Fibroblast of the aortic adventitia (primary cell): ENCODE data around the gene RAD9A. TPM values are rescaled to one million over a fixed set of nuclear protein-coding genes. Genes with fewer than 3 reads are reported as not detected.
"Not testable (repeated sequence)": the region's sequence is repeated elsewhere in the genome, so short reads cannot be mapped to it uniquely, and the experiment has no call there.

Source experiments
- DNase-seq: peaks from one replicate; pipeline ENCODE4 v3.0.0-alpha.2; 2010; ENCODE audit warnings: low read depth
- H3K4me3 ChIP-seq: 2 replicates; pipeline ENCODE4 v1.5.1; 2011; ENCODE audit warnings: low read depth, mild to moderate bottlenecking, control low read depth, low read length, moderate library complexity
- CTCF ChIP-seq: IDR thresholded peaks from 2 replicates; pipeline ENCODE4 v1.5.1; 2011; ENCODE audit warnings: mild to moderate bottlenecking, low read length, control low read depth, inconsistent platforms; ENCODE audit not compliant: insufficient read depth
- total RNA-seq: library from RNA; depleted of rRNA; stranded (reverse); fragments of >200 nt; gene quantifications from 2 replicates; pipeline ENCODE4 v1.2.3, GENCODE V29; 2012; ENCODE audit warnings: low replicate concordance

The RAD9A gene
- total RNA-seq, 1 donor: 4.7 TPM

- H3K4me3 ChIP-seq: no peak overlapping the region
- no peak for DNase-seq
- TF ChIP-seq CTCF: no peak
Measured at GRCh38 chr11:67423891-67424613, 32.3 kb downstream of the RAD9A start.

- not testable (repeated sequence) for DNase-seq
- peak overlapping the region; percentile 95 for H3K4me3 ChIP-seq
Measured at GRCh38 chr11:67427364-67427859, 35.6 kb downstream of the RAD9A start.

- no peak for TF ChIP-seq CTCF
- DNase-seq: peak; percentile 97
- H3K4me3 ChIP-seq: peak within 1 kb of the TSS; percentile 95
Measured at GRCh38 chr11:67428052-67429001, 36.5 kb downstream of the RAD9A start, which contains the start of gene RPS6KB2. Gene RPS6KB2, plus strand, starts transcription at chr11:67428494. Its CDS starts 52 bp downstream, at chr11:67428546.

DNA sequence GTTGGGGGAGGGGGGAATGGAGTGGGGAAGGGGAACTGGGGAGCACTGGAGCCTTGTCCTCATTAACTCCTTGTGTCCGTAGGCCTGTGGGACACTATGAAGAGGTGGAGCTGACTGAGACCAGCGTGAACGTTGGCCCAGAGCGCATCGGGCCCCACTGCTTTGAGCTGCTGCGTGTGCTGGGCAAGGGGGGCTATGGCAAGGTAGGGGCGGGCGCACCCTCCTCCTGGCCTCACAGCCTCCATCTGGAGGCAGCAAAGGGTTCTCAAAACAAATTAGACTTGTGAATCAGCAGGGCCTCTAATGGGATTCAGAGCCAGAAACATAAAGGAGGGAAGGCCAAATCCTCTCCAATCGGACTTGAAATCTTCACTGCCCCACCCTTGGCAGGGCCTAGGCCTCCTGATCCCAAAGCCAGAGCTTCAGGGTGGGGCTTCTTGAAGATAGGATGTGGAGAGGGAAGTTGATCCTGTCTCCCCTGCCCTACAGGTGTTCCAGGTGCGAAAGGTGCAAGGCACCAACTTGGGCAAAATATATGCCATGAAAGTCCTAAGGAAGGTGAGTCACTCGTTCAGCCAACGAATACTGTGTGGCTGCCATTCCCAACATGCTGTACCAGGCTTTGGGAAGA, 37.4 kb downstream of the RAD9A start:
- peak; percentile 25 for DNase-seq
- TF ChIP-seq CTCF: no peak
- H3K4me3 ChIP-seq: peak overlapping the region; percentile 95

- no peak for DNase-seq
- H3K4me3 ChIP-seq: peak overlapping the region; percentile 95
- no peak for TF ChIP-seq CTCF
Measured at GRCh38 chr11:67429722-67430121, 37.9 kb downstream of the RAD9A start.

GRCh38 chr11:67431346-67432249, 39.8 kb downstream of the RAD9A start:
- DNase-seq: no peak
- no peak overlapping the region for H3K4me3 ChIP-seq
- TF ChIP-seq CTCF: no peak
